DMS53 (cell line): ENCODE measurements around the gene LARGE1.

Experiments
- DNase-seq: peaks from one replicate; lab custom pipeline; 2025; lab: John Stamatoyannopoulos, UW

LARGE1 gene

GRCh38 chr22:33561149-33561807, 359.0 kb downstream of the LARGE1 start:
- no peak for DNase-seq

DNA sequence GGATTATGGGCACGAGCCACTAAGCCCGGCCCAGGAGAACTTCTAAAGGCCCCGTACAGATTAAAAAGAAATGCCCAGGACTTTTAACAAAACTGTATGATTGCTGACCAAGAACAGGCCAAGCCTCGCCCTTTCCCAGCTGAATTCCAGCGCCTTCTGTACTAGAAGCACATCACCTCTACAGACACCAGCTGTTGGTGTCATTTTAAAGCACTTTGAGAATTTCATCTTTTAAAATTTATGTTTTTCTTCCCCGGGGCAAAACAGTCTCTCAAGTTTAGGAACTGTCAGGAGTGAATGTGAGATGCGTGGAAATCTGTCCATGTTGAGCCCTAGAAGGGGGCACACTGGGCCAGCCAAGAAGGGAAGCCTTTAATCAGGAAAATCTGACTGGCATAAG, 362.4 kb downstream of the LARGE1 start:
- no peak for DNase-seq

GRCh38 chr22:33555814-33556522, 364.3 kb downstream of the LARGE1 start:
- no peak for DNase-seq

DNA sequence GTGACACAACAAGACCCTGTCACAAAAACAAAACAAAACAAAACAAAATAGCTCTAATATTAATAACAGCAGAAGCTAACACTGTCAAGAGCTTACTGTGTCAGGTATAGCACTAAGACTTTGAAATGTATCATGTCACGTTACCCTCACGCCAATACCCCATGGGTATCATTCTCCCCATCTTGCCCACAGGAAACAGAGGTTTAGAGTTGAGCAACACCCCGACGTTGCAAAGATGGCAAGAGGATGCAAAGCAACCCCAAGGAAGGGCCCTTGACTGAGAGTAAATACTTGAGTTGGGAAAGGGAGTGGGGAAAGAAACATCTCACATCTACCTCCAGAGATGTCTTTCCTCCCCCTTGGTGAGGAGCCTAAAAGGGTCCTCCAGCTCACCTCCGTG, 366.8 kb downstream of the LARGE1 start:
- DNase-seq: no peak

DNA sequence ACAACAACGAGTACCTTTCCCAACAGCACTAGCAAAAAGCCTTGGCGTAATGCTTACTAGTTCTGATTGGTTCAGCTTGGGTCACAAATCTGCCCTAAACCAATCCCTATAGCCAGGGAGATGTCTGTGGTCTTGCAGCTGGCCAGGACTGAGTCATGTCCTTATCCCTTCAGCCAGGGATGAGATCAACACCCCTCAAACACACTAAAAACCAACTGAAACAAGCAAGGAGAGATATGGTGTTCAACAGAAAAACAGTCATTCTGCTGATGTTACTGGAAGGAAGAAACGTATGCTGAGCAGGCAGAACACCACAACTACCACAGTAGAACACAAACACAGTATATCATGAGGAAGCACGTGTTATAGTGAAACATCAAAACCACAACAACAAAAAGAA, 375.6 kb downstream of the LARGE1 start:
- peak; percentile 18 for DNase-seq

DNA sequence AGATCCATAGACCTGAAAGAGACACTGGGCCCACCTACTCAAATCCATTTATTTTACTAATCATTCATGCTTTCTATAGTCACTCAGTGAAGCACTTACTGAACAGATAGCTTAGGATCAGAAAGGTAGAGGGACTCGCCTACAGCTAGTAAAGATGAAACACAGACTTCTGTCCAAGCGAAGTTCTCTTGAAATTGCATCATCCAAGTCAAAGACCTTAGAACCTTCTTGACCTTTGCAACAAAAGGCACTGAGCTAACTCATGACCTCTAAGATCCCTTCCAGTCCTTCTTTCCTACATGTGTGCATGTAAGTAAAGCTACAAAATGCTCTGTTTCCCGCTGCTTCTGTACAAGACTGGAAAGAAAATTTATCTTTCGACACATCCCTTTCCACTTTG, 377.6 kb downstream of the LARGE1 start:
- no peak for DNase-seq

GRCh38 chr22:33542153-33542552, 378.1 kb downstream of the LARGE1 start:
- DNase-seq: no peak

DNA sequence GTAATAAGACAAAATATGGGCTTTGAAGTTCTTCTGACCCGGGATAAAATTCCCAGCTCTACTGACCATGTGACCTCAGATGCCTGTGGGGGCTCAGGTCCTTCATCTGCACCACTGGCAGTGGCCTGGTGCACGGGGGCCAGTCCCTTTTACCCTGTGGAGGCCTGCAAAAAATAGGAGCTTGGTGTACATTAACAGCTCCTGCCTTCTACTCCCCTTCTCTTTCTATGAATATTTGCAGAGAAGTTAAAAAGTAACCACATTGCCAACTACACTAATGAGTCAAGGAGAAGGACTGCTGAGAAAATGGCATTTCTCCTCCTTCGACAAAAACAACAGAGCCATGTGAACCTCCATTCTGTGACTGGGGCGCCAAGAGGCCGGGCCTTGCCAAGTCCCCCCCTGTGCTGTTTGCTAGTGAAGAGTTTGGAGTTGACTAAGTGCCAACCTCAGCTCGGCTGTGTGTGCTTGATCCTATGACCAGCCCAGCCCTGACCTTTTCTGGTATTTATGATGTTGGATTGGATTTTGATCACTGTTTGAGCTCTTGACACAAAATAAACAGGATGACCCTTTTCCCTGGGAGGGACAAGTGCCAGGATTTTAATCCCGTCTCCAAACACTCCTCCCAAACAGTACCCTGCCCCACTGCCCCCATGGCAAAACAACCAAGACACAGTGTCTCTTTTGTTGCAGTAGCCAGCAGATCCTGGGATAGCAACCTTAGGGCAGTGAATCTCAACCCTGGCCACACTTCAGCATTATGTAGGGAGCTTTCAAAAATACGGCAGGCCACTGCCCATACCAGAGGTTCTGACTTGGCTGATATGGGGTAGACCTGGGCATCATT, 380.1 kb downstream of the LARGE1 start:
- peak; percentile 61 for DNase-seq

GRCh38 chr22:33539202-33539901, 380.9 kb downstream of the LARGE1 start:
- no peak for DNase-seq

GRCh38 chr22:33538277-33538885, 381.9 kb downstream of the LARGE1 start:
- no peak for DNase-seq

DNA sequence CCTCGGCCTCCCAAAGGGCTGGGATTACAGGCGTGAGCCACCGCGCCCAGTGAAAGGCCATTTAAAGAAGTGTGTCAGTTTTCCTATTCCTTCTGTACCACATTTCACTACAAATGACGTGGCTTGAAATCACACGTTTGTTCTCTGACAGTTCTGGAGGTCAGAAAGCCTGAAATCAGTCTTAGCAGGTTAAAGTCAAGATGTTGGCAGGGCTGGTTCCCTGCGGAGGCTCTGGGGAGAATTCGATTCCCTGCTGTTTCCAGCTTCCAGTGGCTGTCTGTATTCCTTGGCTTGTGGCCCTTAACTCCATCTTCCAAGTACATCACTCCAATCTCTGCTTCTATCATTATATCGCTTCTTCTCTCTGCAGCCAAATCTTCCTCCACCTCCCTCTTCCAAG, 383.2 kb downstream of the LARGE1 start:
- no peak for DNase-seq

GRCh38 chr22:33535937-33536875, 384.1 kb downstream of the LARGE1 start:
- DNase-seq: no peak

GRCh38 chr22:33529424-33530113, 390.7 kb downstream of the LARGE1 start:
- DNase-seq: no peak

GRCh38 chr22:33528183-33528582, 392.1 kb downstream of the LARGE1 start:
- no peak for DNase-seq

DNA sequence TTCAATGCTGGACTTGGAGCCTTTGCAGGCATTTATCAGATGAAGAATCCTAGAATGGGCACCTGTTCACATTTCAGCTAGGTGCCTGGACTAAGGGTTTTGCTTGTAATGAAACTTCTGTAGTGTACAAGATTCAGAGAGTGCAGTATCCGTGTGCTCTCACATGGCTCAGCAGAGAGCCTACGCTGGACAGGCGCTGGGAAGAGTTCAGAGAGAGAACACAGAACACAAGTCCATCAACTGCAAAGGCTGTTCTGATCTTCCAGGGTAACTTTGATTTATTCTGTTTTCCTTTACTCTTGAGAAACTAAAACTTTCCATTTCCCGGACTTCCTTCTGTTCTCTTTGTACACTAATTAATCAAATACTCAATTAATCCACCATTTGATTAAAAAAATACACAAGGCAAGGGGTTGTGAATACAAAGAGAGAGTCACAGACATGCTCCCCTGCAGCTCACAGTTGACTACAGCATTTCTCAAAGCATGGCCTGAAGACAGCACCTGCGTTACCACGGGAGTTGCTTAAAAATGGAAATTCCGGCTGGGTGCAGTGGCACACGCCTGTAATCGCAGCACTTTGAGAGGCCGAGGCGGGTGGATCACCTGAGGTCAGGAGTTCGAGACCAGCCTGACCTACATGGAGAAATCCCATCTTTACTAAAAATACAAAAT, 393.7 kb downstream of the LARGE1 start:
- no peak for DNase-seq

GRCh38 chr22:33524511-33525260, 395.6 kb downstream of the LARGE1 start:
- no peak for DNase-seq

- DNase-seq: no peak
These were observed 398.2 kb downstream of the LARGE1 start for GRCh38 chr22:33521879-33522665.
